GM19438 (cell line): ENCODE results near the gene FAM20C.
"Not testable (repeated sequence)": the region's sequence is repeated elsewhere in the genome, so short reads cannot be mapped to it uniquely, and the experiment has no call there.

Experiments used
- ATAC-seq: cut with Tn5 transposase; IDR thresholded peaks from one replicate; pipeline ENCODE4 v1.9.1; 2021; ENCODE audit warnings: low read depth; ENCODE audit not compliant: unreplicated experiment

FAM20C gene

DNA sequence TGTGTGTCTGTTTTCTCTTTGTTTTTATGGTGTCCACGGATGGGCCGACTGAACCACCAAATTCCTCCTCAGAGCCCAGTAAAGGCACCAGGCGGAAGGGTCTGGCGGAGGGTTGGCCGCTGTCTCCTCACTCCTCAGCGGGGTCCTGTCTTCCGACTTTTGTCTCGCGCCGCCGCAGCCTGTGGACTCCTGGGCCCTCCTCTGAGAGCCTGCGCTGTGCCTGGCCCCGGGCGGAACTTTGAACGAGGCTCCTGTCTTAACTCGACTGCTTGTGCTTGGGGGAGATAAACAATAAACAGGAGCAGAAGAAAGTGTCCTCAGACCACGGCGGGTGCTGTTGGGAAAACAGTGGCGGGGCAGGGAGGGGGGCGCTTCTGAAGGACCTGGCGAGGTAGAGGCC lies 2.2 kb upstream of the FAM20C start:
- ATAC-seq, result no peak

DNA sequence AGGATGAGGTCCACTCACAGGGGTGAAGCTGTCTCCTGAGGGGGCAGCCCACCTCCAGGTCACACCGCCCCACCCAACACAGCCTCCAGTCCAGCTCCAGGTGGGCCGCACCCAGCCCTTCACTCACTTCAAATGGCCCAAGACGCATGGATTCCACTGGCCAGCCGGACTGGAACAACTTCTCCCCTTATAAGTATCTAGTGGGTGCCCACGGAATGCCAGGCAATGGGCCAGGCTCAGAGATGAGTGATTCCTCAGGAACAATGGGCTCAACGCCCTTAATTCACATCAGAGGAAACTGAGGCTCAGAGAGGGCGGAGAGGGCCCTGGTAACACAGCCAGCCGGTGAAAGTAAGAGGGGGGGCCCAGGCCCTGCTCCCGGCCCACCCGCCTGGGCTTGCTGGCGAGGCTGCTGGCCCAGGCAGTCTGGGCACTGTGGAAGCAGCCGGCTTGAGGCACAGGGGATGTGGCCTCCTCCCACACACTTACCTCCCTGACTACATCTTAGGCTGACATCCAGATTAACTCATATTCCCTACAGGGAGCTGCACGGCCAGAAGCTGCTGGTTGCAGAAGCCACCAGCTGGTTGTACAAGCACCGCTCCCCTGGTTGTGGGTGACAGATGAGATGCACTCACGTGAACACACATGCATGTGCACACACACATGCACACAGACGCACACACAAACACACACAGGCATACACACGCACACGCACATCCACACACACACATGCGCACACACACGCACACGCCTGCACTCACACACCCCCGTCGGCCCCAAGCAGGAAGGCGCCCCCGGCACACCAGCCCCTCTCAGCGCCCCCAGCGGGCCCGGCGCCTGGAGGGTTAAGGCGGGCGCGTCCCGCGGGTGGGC lies 1.0 kb upstream of the FAM20C start:
- ATAC-seq, result no peak

DNA sequence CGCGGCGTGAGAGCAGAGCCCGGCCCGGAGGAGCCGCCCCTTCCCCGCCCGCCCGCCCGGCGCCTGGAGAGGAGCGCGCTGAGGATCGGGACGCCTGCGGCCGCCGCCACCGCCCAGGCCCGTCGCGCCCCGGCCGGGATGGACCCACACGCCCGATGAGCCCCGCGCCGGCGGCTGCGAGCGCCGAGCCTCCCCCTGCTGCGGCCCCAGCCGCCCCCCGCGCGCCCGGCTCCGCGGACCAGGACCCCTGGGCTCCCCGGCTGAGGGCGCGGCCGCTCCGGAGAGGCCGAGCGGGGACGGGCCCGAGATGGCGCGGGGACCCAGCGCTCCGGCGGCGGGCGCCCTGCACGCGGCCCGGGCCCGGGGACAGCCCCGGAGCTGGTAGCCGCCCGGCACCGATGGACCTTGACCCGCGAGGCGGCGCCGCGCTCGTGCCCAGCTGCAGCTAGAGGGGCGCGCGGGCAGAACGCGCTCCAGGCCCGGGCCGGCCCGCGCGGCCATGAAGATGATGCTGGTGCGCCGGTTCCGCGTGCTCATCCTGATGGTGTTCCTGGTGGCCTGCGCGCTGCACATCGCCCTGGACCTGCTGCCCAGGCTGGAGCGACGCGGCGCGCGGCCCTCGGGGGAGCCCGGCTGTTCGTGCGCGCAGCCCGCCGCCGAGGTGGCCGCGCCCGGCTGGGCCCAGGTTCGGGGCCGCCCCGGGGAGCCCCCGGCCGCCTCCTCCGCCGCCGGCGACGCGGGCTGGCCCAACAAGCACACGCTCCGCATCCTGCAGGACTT lies 520 bp downstream of the FAM20C start:
- no peak for ATAC-seq

DNA sequence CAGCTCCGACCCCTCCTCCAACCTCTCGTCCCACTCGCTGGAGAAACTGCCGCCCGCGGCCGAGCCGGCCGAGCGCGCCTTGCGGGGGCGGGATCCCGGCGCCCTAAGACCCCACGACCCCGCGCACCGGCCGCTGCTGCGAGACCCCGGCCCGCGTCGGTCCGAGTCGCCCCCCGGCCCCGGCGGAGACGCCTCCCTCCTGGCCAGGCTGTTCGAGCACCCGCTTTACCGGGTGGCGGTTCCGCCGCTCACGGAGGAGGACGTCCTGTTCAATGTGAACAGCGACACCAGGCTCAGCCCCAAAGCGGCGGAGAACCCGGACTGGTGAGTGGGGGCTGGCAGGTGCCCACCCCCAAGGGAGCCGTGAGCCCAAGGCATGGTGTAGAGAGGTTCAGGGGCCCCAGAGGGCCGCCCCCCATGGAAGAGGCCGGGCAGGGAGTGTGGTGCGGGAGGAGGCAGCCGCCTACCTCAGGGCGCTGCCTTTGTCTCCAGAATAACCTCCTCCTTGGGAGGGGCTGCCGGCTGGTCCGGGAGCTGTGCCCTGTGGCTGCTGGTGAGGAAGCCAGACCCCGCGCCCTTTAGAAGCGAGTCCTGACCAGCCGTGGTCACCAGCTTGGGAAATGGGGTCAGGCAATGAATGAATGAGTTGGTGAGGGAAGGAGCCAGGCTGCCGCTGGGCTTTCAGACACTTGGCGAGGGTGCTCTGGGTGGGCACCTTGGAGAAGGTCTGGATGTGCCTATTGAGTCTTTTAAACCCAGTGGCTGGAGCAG lies 1.3 kb downstream of the FAM20C start:
- ATAC-seq, result no peak

DNA sequence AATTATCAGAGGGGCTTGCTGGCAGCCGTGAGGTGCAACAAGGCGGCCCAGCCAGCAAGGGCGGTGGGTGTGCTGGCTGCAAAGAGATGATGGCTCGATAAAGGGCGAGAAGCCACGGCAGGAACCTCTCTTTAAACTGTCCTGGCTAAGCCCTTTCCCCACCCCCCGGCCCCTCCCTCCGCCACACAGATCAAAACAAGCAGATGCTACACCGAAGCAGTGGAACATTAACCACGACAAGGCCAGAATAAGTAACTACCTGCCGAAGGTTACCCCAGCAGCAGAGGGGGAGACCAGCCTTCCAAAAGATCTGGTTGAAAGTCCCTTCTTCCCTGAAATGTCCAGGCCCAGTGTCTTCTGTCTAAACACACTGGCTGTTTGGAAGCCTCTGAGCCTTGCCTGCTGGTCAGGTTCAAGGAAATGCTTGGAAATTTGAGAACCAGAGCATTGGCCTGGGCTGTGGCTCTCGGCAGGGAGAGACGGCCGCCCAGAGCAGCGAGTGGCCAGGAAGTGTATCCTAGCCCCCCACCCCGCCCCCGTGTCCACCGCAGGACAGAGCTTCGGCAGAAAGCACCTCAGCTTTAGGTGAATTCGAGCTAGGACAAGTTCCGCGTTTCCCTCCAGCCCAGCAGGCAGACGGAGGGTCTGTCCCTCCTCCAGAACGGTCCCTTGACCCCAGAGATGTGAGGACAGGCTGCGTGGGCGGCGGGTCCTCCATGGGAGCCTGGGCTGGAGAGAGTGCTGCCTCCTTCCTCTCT lies 2.1 kb downstream of the FAM20C start:
- no peak for ATAC-seq

DNA sequence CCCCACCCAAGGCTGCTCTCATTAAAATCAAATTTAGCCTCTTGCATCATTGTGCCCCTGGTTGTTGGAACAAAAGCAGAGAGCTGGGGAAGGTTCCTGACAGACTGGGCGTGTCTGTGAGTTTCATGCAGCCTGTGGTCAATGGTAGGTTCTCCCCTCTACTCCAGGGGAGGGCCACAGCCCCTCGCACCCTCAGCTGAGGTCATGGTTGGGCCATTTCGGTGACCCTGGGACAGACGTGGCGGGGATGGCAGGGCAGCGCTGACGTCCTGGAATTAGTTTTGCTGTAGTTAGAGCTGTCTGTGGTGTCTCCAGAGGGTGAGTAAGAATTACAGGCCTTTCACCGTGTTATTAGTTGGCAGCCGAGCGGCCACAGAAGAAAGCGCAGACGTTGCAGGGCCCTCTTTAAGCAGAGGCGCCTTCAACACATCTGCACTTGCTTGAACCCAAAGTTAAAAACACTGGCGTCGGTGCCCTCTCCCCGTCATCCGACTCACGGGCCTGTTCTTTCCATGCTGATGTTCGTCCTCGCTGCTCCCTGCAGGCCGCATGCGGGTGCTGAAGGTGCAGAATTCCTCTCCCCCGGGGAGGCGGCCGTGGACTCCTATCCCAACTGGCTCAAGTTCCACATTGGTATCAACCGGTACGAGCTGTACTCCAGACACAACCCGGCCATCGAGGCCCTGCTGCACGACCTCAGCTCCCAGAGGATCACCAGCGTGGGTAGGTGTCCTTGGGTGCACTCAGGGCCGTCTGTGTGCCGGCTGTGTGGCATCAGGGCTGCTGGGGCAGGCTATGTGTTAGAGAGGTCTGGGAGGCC lies 2.8 kb downstream of the FAM20C start:
- no peak for ATAC-seq

DNA sequence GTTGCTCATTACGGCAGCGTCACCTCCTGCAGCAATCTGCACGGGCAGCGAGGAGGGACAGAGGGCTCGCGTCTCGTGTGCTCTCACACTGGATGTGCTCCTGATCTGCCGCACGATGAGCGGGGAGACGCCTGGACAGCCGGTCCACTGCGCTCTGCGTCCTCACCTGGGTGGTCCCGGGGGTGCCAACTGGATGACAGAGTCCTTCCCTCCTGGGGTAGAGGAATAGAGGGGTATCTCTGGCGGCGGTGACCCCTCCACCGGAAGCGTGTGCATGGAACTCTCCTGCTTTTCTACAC lies 3.4 kb downstream of the FAM20C start:
- ATAC-seq, result no peak

DNA sequence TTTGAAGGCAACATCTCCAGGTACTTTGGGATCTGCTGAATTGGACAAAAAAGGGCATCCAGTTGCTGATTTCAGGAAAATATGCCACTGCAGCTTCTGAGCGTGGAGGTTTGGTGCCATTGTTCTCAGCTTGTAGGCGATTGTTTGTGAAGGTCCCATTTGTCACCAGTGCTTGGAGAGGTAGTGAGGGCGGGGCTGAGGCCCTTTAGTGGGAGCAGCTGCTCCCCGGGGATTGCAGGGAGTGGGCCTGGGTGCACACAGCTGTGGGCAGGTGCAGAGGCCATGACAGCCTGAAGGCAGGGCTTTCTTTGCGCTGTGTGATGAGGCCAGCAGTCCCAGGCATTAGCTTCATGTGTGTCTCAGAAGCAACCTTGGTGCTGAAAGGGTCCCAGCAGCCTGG lies 3.9 kb downstream of the FAM20C start:
- ATAC-seq, result no peak

DNA sequence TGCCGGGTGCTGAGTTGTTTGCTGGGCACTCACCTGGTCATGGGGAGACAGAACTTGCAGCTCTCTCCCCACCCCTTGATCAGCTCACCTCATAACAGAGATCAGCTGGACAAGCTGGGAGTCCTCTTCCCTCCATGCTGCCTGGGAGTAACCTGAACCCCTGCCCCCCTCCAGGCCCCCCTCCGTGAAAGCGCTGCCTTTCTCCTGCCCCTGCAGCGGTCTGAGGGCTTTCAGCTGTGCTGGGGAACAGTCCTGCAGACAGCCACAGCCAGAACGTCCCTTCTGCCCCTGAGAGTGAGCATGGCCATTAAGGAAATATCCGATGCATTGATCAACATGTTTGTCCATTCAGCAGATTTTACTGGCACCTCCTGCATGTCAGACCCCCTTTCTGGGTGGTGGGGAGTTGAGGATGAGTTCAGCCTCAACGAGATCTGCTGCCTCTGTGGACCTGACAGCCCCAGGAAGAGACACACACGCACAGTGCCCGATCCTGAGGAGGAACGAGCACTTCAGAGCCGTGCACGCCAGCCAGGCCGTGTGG lies 4.5 kb downstream of the FAM20C start:
- ATAC-seq, result no peak

DNA sequence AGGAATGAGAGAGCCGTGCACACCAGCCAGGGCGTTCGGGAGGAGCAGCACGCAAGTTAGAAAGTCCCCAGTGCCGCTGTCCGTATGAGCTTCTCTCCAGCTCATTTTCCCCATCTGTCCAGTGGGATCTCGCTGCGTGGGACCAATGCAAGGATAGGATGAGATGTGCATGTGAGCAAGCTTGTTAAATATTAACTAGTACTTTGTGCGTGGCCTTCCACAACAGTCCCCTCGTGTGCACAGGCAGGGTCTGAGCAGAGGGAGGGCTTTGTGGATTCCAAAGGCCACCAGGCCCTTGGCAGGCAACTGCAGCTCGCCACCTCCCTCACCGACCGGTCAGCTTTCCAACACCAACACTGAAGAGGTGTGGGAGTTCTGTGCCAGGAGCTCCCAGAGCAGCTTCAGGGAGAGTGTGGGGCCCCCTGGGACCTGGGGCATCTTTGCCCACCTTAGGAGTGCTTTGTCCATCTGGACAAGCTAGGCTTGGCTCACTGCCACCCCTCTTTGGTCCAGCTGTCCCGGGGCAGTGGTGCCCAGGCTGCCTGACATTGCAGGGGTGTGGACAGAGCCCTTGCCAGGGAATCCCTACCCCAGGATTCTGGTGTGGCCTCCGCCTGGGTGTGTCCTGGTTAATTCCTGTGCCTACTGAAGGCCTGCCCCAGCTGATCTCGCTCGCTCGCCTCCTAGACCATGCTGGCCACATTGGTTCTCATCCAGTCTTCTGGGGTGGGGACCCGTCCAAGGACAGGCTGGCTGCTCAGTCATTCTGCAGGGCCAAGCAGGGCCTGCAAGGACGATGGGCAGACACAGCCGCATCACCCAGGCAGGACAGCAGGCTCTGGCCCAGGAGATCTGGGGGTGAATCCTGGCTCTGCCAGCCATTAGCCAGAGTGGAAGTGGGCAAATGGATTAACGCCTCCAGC lies 5.3 kb downstream of the FAM20C start:
- ATAC-seq, result no peak

DNA sequence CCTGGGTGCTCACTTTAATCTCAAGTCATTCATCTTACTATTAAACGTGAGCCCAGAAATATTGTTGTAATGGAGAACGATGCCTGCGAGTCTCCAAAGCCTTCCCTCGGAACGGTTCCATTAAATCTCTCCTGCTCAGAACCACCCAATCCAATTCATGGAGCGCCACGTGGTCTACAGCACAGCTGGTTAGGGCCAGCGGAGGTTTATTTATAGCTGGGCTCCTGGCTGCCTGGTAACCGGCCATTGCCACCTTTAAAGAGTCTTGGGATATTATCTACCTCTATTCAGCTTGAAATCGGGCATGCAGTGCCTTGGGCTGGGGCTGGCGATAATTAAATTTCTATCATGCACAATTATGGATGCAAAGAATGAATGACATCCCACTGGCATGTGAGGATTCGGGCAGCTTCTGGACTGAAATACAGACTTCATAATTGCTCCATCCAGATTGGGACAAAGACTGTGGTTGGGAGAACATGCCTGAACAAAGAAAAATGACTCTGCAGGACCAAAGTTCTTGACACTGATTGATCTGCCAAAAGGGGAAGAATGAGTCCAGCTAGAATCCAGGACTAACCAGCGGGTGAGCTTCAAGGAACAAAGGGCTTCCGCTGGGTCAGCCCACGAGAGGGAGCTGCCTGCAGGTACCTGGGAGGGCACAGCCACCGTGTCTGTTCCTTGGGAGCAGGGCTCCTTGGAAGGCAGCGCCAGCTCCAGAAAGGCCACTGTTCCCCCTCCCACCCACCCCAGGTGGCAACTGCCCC lies 7.3 kb downstream of the FAM20C start:
- ATAC-seq, result no peak

DNA sequence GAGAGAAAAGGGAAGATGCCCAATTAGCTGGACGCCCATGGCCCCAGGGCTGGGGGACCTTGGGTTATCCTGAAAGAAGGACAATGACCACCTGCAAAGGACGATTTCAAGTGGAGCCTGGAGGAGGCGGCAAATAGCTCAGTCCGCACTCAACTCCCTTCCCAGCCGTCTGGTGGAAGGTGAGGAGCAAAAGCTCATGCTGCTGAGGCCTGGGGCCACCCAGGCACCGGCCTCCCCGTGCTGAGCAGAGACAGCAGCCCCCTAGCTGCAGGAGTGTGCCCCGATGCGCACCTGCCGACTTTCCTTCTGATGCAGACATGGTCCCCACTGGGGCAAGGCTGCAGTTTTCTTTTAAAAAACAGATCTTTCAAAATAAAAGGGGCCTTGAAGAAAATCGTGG lies 7.9 kb downstream of the FAM20C start:
- no peak for ATAC-seq

DNA sequence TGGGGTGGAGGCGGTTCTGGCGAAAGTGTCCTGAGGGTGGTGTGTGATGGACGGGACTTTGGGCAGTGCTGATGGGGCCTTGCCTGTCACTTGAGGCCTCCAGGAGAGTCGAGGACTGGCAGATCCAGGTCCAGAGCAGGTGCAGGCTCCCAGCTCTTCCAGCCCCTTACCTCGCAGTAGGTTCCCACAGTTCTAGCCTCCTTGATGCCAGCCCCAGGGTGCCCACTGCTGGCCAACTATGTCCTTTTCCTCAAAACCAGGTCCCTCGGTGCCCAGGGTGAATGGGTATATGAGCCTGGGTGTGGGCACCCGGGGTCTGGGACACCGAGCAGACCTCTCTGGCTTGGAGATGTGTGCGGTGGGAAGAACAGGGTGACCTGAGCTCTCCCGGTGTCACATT lies 8.3 kb downstream of the FAM20C start:
- no peak for ATAC-seq

DNA sequence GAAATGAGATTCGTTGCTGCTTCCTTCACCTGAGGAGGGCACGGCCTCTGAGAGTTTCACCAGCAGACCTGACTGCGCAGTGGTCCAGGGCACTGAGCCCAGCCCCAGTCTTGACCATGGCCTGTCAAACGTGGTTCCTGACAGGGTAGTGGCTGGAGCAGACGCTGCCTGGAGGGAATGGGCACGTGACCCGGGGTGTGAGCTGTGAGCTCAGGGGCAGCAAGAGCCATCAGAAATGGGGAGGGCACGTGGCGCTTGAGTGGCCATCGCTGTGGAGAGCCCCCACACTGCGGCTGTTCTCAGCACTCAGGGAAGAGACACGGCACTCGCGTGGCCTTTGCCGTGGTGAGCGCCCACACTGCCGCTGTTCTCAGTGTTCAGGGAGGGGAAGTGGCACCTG lies 12.0 kb downstream of the FAM20C start:
- ATAC-seq, result no peak

DNA sequence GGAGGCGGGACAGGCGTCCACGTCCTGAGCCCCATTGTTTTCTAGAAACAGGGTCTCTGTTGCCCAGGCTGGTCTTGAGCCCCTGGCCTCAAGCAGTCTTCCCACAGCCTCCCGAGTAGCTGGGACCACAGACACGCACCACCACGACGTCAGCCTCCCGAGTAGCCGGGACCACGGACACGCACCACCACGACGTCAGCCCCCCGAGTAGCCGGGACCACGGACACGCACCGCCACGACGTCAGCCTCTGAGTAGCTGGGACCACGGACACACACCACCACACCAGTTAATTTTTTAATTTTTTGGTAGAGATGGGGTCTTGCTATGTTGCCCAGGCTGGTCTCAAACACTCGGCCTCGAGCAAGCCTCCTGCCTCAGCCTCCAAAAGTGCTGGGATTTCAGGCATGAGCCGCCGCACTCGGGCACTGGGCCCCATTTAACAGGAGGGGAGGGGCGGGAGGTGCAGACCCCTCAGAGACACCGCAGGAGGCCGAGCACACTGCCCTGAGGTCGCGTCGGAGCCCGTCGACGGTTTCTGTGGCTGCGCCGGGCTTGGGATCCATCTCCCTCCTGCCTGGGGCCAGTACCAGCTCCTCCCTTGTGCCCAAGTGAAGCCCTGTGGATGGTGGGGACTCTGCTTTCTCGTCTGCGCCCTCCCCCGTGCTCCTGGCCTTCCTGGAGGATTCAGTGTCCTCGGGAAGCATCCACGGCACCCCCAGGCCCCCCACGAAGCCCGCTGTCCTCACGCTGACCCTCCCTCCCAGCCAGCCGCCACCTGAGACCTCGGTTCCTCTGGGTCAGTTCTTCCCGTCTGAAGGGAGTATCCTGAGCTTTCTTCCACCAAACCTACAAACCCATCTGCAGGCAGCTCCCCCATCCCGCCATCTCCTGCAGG lies 13.0 kb downstream of the FAM20C start:
- ATAC-seq, result no peak

DNA sequence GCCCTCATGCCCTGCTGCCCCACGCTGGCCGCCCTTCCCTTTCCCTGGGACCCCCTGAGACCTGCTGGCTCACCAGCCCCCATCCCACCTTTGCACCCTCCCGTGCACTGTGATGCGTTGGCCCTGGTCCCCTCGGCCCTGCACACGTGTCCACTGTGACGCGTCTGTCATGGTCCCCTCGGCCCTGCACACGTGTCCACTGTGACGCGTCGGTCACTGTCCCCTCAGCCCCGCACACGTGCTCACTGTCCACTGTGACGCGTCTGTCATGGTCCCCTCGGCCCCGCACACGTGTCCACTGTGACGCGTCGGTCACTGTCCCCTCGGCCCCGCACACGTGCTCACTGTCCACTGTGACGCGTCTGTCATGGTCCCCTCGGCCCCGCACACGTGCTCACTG lies 14.0 kb downstream of the FAM20C start:
- ATAC-seq, result not testable (repeated sequence)
